HepG2 (cell line): ENCODE results near the gene TYMP. TPM values are rescaled to one million over a fixed set of nuclear protein-coding genes. Genes with fewer than 3 reads are reported as not detected.

Experiments
- FOXM1 ChIP-seq: sonication (generic); formaldehyde crosslinking; IDR thresholded peaks from 2 replicates; pipeline ENCODE4 v1.5.0; 2020; ENCODE audit warnings: missing genetic modification reagents
- KAT7 ChIP-seq: IDR thresholded peaks from 2 replicates; pipeline ENCODE4 v1.6.1; 2018; ENCODE audit warnings: borderline replicate concordance, missing compliant biosample characterization
- MED8 ChIP-seq: sonication (generic); formaldehyde crosslinking; IDR thresholded peaks from 2 replicates; pipeline ENCODE4 v1.8.1; 2023; ENCODE audit warnings: mild to moderate bottlenecking, missing genetic modification reagents; ENCODE audit not compliant: insufficient replicate concordance
- NFE2L2 ChIP-seq: fragments of 150-350 bp; IDR thresholded peaks from 2 replicates; pipeline ENCODE4 v1.6.1; 2014; ENCODE audit warnings: low read length
- POLR2AphosphoS2 ChIP-seq: IDR thresholded peaks from 2 replicates; pipeline ENCODE4 v1.6.1; 2011; ENCODE audit warnings: low read depth, low read length, improper control_type of control experiment
- RORA ChIP-seq: sonication (generic); formaldehyde crosslinking; IDR thresholded peaks from 2 replicates; pipeline ENCODE4 v1.5.0; 2020; ENCODE audit warnings: mild to moderate bottlenecking, missing genetic modification reagents, moderate library complexity
- SSRP1 ChIP-seq: IDR thresholded peaks from 2 replicates; pipeline ENCODE4 v1.6.1; 2016; ENCODE audit warnings: control low read depth
- ZNF367 ChIP-seq: sonication (generic); formaldehyde crosslinking; IDR thresholded peaks from 2 replicates; pipeline ENCODE4 v1.4.0; 2020; ENCODE audit warnings: missing genetic modification reagents, borderline replicate concordance
- ZNF607 ChIP-seq: sonication (generic); formaldehyde crosslinking; IDR thresholded peaks from 2 replicates; pipeline ENCODE4 v1.5.1; 2020; ENCODE audit warnings: missing genetic modification reagents, mild to moderate bottlenecking, borderline replicate concordance
- polyA plus RNA-seq, 8 experiments: library from polyadenylated mRNA; depleted of rRNA in 3 of 8; stranded (reverse) in 7 of 8; unstranded in 1 of 8; fragments of >200 nt; fragmentation: Illumina TruSeq in 4 of 8; extraction: Trizol in 4 of 8; gene quantifications; 2 replicates each; pipeline versions ENCODE4 v1.2.1 to v1.2.3, GENCODE V29; 2011 to 2016; ENCODE audit warnings: low read depth in 4 of 8, missing spikeins in 1 of 8, mixed read lengths in 1 of 8; ENCODE audit not compliant: insufficient read depth in 1 of 8
- total RNA-seq, 5 experiments: library from RNA; depleted of rRNA; stranded (reverse); fragments of >200 nt; fragmentation: Illumina TruSeq; extraction: Trizol; gene quantifications; 2 replicates each; pipeline ENCODE4 v1.2.3, GENCODE V29; 2016; ENCODE audit warnings: low read depth in 1 of 5
- TF ChIP-seq, protein P1 (sequence below): IDR thresholded peaks from 2 replicates; pipeline ENCODE4 v1.6.1; 2016; ENCODE audit warnings: low read depth
- TF ChIP-seq, protein P2 (sequence below), 2 experiments: fragments of 450-650 bp in 1 of 2; sonication (generic) in 1 of 2; formaldehyde crosslinking in 1 of 2; IDR thresholded peaks; 2 replicates each; pipeline versions ENCODE4 v1.6.1 to v1.8.0; 2016 to 2022; ENCODE audit warnings: antibody characterized with exemption in 1 of 2, mild to moderate bottlenecking in 1 of 2, missing genetic modification reagents in 1 of 2
- TF ChIP-seq, protein P3 (sequence below): sonication (generic); formaldehyde crosslinking; IDR thresholded peaks from 2 replicates; pipeline ENCODE4 v1.8.1; 2022; ENCODE audit warnings: mild to moderate bottlenecking, missing genetic modification reagents
- TF ChIP-seq, protein P4 (sequence below): sonication (generic); formaldehyde crosslinking; IDR thresholded peaks from 2 replicates; pipeline ENCODE4 v1.4.0; 2020; ENCODE audit warnings: mild to moderate bottlenecking, missing genetic modification reagents

TYMP gene
- total and polyA plus RNA-seq, 2 of the 13 experiments (the other 11 are each of a cell fraction or from before 2014, with no cell fraction given), result 3.9 to 4.3 TPM

DNA sequence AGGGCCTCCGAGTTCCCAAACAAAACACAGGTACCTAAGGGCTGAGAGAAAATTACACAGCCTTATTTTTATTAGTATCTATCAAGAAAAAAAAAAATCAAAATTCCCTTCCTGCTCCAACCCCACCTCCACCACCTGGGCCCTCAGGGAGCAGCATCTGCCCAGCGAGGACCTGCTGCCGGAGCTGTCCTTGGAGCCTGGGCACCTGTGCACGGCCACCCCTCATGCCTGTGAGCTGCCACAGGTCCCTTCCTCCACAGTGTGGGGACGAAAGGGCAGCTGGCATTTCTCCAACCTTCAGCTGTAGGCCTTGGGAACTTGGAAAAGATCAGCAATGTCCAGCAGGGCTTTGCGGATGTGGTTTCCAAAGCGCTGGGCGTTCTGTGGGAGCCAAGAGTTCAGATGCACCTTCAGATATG lies 39.2 kb upstream of the TYMP start (continued):
- TF ChIP-seq, protein P1, sequence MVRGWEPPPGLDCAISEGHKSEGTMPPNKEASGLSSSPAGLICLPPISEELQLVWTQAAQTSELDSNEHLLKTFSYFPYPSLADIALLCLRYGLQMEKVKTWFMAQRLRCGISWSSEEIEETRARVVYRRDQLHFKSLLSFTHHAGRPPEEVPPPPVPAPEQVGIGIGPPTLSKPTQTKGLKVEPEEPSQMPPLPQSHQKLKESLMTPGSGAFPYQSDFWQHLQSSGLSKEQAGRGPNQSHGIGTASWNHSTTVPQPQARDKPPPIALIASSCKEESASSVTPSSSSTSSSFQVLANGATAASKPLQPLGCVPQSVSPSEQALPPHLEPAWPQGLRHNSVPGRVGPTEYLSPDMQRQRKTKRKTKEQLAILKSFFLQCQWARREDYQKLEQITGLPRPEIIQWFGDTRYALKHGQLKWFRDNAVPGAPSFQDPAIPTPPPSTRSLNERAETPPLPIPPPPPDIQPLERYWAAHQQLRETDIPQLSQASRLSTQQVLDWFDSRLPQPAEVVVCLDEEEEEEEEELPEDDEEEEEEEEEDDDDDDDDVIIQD (CRISPR knock-in tag), result 0 out of 2 replicates have a peak, but pooled peaks have one; percentile 20
- TF ChIP-seq SSRP1 (CRISPR knock-in tag), result no peak
- no peak for TF ChIP-seq ZNF367 (CRISPR knock-in tag)
- TF ChIP-seq ZNF607, result no peak
- no peak for TF ChIP-seq POLR2AphosphoS2
- TF ChIP-seq, protein P2, sequence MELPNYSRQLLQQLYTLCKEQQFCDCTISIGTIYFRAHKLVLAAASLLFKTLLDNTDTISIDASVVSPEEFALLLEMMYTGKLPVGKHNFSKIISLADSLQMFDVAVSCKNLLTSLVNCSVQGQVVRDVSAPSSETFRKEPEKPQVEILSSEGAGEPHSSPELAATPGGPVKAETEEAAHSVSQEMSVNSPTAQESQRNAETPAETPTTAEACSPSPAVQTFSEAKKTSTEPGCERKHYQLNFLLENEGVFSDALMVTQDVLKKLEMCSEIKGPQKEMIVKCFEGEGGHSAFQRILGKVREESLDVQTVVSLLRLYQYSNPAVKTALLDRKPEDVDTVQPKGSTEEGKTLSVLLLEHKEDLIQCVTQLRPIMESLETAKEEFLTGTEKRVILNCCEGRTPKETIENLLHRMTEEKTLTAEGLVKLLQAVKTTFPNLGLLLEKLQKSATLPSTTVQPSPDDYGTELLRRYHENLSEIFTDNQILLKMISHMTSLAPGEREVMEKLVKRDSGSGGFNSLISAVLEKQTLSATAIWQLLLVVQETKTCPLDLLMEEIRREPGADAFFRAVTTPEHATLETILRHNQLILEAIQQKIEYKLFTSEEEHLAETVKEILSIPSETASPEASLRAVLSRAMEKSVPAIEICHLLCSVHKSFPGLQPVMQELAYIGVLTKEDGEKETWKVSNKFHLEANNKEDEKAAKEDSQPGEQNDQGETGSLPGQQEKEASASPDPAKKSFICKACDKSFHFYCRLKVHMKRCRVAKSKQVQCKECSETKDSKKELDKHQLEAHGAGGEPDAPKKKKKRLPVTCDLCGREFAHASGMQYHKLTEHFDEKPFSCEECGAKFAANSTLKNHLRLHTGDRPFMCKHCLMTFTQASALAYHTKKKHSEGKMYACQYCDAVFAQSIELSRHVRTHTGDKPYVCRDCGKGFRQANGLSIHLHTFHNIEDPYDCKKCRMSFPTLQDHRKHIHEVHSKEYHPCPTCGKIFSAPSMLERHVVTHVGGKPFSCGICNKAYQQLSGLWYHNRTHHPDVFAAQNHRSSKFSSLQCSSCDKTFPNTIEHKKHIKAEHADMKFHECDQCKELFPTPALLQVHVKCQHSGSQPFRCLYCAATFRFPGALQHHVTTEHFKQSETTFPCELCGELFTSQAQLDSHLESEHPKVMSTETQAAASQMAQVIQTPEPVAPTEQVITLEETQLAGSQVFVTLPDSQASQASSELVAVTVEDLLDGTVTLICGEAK (IDR thresholded peaks at IDR 0.05), result no peak
- TF ChIP-seq, protein P2 (CRISPR knock-in tag; IDR thresholded peaks at IDR 0.05), result no peak
- no peak for TF ChIP-seq RORA (CRISPR knock-in tag)
- TF ChIP-seq, protein P3, sequence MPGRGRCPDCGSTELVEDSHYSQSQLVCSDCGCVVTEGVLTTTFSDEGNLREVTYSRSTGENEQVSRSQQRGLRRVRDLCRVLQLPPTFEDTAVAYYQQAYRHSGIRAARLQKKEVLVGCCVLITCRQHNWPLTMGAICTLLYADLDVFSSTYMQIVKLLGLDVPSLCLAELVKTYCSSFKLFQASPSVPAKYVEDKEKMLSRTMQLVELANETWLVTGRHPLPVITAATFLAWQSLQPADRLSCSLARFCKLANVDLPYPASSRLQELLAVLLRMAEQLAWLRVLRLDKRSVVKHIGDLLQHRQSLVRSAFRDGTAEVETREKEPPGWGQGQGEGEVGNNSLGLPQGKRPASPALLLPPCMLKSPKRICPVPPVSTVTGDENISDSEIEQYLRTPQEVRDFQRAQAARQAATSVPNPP, result no peak
- 0 out of 2 replicates have a peak, but pooled peaks have one; percentile 32 for TF ChIP-seq KAT7 (CRISPR knock-in tag)
- no peak for TF ChIP-seq NFE2L2
- no peak for TF ChIP-seq MED8 (CRISPR knock-in tag)
- TF ChIP-seq, protein P4, sequence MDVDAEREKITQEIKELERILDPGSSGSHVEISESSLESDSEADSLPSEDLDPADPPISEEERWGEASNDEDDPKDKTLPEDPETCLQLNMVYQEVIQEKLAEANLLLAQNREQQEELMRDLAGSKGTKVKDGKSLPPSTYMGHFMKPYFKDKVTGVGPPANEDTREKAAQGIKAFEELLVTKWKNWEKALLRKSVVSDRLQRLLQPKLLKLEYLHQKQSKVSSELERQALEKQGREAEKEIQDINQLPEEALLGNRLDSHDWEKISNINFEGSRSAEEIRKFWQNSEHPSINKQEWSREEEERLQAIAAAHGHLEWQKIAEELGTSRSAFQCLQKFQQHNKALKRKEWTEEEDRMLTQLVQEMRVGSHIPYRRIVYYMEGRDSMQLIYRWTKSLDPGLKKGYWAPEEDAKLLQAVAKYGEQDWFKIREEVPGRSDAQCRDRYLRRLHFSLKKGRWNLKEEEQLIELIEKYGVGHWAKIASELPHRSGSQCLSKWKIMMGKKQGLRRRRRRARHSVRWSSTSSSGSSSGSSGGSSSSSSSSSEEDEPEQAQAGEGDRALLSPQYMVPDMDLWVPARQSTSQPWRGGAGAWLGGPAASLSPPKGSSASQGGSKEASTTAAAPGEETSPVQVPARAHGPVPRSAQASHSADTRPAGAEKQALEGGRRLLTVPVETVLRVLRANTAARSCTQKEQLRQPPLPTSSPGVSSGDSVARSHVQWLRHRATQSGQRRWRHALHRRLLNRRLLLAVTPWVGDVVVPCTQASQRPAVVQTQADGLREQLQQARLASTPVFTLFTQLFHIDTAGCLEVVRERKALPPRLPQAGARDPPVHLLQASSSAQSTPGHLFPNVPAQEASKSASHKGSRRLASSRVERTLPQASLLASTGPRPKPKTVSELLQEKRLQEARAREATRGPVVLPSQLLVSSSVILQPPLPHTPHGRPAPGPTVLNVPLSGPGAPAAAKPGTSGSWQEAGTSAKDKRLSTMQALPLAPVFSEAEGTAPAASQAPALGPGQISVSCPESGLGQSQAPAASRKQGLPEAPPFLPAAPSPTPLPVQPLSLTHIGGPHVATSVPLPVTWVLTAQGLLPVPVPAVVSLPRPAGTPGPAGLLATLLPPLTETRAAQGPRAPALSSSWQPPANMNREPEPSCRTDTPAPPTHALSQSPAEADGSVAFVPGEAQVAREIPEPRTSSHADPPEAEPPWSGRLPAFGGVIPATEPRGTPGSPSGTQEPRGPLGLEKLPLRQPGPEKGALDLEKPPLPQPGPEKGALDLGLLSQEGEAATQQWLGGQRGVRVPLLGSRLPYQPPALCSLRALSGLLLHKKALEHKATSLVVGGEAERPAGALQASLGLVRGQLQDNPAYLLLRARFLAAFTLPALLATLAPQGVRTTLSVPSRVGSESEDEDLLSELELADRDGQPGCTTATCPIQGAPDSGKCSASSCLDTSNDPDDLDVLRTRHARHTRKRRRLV (CRISPR knock-in tag), result no peak
- no peak for TF ChIP-seq FOXM1
